Measurements from ENCODE around the gene ACP1.
"Not testable (repeated sequence)": the region's sequence is repeated elsewhere in the genome, so short reads cannot be mapped to it uniquely, and the experiment has no call there.

ACP1 gene

DNA sequence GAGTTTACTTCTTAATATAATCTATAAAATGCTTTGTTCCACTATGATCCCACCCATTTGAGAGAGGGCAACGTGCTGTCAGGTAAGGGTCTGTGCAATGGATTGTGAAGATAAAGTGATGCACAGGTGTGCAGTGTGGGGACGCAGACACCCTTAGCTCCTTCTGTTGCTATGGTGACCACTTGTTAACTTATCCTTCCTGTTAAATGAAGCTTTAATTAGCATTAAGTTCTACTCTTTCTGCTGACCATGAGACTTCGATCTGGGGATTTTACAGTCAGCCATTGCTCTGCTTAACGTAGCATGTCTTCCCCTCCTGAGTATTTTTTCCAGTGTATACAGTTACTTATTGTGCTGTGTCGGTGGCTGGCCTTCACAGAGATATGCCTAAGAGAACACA lies 46.2 kb downstream of the ACP1 start:
- DNase-seq (ENCODE audit: low read depth) = no peak

DNA sequence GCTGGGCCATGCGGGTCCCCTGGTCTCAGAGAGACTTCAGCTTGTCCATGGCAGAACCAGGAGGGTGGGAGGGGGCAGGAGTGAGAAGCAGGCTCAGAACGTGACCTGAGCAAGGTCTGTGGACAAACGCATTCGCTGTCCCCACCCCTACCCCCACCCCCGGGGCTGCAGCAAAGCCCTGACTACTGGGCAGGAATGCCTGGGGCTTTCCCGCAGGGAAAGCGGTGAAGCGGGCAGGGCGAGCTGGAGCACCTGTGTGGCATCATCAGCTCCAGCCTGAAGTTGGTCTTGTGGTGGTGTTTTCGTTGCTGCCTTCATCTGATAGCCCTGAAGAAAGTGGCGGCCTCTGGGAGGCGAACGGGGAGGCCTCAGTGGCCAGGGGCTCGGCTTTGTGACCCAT lies 49.2 kb downstream of the ACP1 start:
- no peak for DNase-seq (ENCODE audit: low read depth)

DNA sequence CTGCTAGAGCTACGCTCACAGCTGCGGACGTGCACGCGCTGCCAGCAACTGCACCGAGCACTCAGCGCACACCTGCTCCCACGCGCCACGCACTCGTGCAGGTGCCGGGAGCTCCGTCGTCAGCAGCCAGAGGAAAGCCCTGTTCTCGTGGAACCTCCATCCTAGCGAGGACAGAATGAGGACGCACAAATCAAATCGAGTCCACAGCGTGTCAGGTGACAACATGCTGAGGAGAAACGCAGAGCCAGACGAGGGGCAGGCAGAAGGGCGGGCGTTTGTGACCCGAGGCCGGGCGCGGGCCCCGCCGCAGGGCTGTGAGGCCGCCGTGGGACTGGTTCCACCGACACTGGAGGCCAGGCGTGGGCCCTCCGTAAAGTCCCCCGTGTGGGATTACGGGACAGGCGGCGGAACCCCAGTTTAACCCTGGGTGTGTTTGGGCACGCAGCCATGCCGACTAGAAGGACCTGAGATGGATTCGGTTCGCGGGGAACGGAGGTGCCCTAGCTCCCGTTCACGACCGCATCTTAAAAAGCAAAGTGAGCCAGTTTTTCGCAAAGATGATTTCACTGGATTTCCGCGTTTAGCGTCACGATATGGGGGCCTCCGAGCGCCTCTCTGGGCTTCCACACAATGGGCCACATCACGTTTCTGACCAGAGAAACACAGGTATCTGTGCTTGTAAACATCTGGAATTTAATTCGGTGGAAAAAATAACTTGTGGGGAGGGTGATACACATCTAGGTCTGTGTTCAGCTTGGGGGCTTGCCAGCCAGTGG lies 50.0 kb downstream of the ACP1 start:
- no peak for DNase-seq (ENCODE audit: low read depth)

DNA sequence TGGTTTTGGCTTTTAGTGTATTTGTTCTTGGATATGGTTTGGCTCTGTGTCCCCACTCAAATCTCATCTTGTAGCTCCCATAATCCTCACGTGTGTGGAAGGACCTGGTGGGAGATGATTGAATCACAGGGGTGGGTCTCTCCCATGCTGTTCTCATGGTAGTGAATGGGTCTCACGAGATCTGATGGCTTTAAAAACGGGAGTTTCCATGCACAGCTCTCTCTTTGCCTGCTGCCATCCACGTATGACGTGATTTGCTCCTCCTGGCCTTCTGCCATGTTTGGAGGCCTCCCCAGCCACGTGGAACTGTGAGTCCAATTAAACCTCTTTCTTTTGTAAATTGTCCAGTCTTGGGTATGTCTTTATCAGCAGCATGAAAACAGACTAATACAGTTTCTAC lies 51.2 kb downstream of the ACP1 start:
- DNase-seq (ENCODE audit: low read depth) = not testable (repeated sequence)

DNA sequence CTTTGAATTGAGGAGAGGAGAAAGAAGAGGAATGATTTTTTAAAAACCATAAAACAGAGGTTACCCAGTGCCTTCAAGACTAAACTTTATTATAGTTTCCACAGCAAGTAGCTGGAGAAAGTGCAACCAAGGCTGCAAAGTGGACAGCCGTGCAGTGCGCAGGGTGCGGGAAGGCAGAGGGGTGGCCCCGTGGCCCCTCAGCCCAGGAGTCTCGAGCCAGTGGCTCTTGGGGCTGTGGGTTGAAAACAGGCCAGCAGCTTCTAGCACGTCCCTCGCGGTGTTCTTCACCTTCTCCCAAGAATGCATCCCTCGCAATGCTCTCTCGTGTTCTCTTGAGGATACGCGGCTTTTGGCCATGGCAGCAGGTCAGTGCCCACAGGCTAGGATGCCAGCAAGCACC lies 51.6 kb downstream of the ACP1 start:
- no peak for DNase-seq (ENCODE audit: low read depth)

DNA sequence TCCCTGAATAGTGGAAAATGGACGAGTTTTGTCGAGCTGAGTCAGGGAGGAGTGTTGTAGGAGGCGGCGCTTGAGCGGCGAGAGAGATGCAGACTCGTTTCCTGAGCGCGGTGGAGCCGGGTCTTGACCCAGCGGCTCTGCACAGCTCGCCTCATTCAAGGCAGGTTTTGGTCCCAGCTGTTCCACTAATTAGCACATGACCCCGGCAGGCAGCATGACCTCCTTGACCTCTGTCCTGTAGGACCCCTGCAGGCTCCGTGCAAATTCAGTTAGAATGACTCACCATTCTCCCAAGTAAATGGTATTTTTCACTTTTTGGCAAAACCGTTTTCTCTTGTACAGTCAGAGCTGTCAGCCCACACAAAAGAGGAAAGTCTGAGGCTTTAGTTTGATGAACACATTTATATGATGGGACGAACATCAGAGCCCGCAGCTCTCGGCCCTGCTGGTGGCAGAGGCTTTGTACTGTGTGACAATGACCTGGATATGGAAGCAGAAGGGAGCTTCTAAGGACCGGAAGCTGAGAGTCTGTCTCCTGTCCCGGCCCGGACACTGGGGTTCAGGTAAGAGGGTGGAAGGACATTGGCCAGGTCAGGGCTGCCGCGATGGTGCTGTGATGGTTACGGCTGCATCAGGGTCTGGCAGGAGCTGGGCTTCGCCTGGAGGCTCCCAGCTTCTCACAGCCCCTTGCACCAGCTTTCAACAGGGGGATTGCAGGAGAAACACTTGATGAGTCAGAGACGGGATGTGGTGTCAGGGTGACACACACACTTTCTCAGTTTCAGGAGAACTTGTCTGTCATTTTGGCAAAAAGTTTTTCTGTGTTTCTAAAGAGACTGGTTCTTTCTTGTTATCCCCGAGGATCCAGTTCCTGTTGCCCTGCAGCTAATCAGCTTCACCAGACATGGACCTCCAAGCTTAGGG lies 53.0 kb downstream of the ACP1 start:
- DNase-seq (ENCODE audit: low read depth) = no peak

DNA sequence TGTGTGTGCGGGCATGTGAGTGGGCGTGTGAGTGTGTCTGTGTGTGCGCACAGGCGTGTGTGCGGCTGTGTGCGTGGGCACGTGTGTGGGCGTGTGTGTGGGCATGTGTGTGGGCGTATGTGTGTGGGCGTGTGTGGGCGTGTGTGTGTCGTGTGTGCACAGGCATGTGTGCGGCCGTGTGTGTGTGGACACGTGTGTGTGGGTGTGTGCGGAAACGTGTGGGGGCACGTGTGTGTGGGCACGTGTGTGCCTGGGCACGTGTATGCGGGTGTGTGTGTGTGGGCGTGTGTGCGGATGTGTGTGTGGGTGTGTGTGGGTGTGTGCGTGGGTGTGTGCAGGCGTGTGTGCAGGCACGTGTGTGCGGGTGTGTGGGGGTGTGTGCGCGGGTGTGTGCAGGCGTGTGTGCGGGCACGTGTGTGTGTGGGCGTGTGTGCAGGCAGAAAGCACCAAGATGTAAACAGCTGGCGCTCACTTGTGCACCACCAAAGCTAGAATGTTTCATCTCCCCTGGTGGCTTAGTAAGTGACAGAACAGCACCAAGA lies 54.4 kb downstream of the ACP1 start:
- DNase-seq (ENCODE audit: low read depth) = no peak

DNA sequence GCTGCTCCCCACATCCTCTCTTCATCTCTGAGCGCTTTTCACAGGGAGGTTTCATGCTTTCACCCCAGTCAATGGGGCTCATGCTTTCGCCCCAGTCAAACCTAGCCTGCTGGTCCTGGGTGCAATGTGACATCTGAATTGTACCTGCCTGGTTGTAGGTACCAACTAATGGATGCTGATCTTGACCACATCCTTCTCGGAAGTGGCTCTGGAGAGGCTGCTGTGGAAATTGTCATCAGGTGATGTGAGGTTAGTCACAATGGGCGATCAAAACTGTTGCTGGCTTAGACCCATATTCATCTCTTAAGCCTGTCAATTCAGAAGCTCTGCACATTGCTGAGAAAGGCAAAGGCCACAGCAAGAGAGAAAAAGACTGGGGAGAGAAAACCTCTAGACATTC lies 55.8 kb downstream of the ACP1 start:
- DNase-seq (ENCODE audit: low read depth) = no peak

DNA sequence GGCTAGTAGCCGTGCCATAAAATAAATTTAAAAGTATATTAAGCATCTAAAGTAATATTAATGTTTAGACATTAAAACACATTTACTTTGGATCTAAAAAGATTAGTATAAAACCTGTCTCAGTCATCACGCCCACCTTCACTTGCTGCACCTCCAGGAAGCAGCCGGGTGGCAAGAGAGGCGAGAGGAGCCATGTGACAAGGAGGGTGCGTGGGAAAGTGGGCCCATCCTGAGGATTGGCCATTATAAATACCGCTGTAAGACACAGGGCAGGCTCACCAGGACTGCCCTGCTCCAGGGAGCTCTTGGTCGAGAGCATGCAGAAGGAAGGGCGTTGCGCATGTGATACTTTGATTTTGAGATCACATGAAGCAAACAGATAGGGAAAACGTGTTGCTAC lies 57.6 kb downstream of the ACP1 start:
- no peak for DNase-seq (ENCODE audit: low read depth)

DNA sequence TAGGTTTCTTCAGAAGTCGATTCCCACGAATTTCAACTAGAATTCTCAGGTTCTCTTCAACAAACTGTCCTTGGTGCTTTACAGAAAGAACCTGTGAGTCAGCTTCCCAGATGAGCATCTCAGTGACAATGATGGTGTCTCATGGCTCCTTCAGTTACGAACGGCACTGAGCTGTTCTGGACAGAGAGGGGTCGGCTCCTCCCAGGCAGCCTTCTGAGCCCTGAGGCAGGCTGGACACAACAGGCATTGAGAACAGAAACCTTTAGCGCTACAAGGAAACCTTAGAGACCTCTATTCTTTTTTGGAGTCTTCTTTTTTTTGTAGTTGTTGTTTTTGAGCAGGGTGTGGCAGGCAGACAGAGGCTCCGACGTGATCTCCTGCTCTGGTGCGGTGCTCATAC lies 58.3 kb downstream of the ACP1 start:
- DNase-seq (ENCODE audit: low read depth) = no peak

Data from HS-5 (cell line).